Omental fat pad (tissue), 4 donors: ENCODE data around the gene MS4A5. TPM values are rescaled to one million over a fixed set of nuclear protein-coding genes. Genes with fewer than 3 reads are reported as not detected.

ENCODE experiments used
- total RNA-seq, 4 donors: library from RNA; depleted of rRNA; stranded (reverse); fragments of >200 nt; gene quantifications; one replicate each; pipeline ENCODE4 v1.1.0, GENCODE V29; 2016

The MS4A5 gene
- total RNA-seq, 4 donors from 2014 or later, result not detected

Other genes with a start within 250 kb of the MS4A5 start
- 100 to 1,000 TPM; 167 to 239 (median 219) TPM for gene MS4A6A, start 246.5 kb upstream of the MS4A5 start, total RNA-seq
- 1 to 10 TPM; 2.2 to 7.1 (median 4.4) TPM for gene MS4A4E, start 186.4 kb upstream of the MS4A5 start, total RNA-seq
- gene MS4A4A, start 148.9 kb upstream of the MS4A5 start, total RNA-seq, result 100 to 1,000 TPM in 2 of 4 donors, 10 to 100 TPM in 2; 61.3 to 131 (median 103) TPM
- gene MS4A6E, start 102.3 kb upstream of the MS4A5 start, total RNA-seq, result 10 to 100 TPM in 1 of 4 donors, 1 to 10 TPM in 1, not detected in 2; 3.8 to 10.4 TPM
- gene MS4A7, start 51.0 kb upstream of the MS4A5 start, total RNA-seq, result 100 to 1,000 TPM in 2 of 4 donors, 10 to 100 TPM in 2; 88.0 to 222 (median 103) TPM
- 1 to 10 TPM; 1.4 to 9.9 (median 4.7) TPM for gene MS4A14, start 33.1 kb upstream of the MS4A5 start, total RNA-seq
- 1 to 10 TPM in 3 of 4 donors, under 1 TPM in 1; 0.96 to 4.5 (median 2.3) TPM for gene MS4A1, start 26.3 kb downstream of the MS4A5 start, total RNA-seq
- not detected for gene MS4A12, start 63.2 kb downstream of the MS4A5 start, total RNA-seq
- gene MS4A13, start 85.8 kb downstream of the MS4A5 start, total RNA-seq, result not detected